H9 (cell line): Measurements from ENCODE around the gene CARD11. TPM values are rescaled to one million over a fixed set of nuclear protein-coding genes. Genes with fewer than 3 reads are reported as not detected.

Source experiments
- DNase-seq: peaks from one replicate; pipeline ENCODE4 v3.0.0-alpha.2; 2017
- H2AFZ ChIP-seq: one replicate; pipeline ENCODE4 v1.6.1; 2013; ENCODE audit warnings: mild to moderate bottlenecking, low read length, control low read depth, moderate library complexity
- H2AK5ac ChIP-seq: 2 replicates; pipeline ENCODE4 v1.6.1; 2013; ENCODE audit warnings: low read length, control low read depth, mixed read lengths; ENCODE audit not compliant: insufficient read length
- H2BK120ac ChIP-seq: one replicate; pipeline ENCODE4 v1.6.1; 2013; ENCODE audit warnings: low read depth, mild to moderate bottlenecking, low read length, control low read depth, inconsistent platforms; ENCODE audit not compliant: poor library complexity, severe bottlenecking
- H2BK12ac ChIP-seq: 2 replicates; pipeline ENCODE4 v1.6.1; 2013; ENCODE audit warnings: low read length, control low read depth, mixed read lengths, low read depth; ENCODE audit not compliant: insufficient read length
- H2BK15ac ChIP-seq: 2 replicates; pipeline ENCODE4 v1.6.1; 2013; ENCODE audit warnings: low read depth, low read length, control low read depth
- H2BK20ac ChIP-seq: one replicate; pipeline ENCODE4 v1.6.1; 2013; ENCODE audit warnings: low read depth, mild to moderate bottlenecking, low read length, control low read depth, inconsistent platforms; ENCODE audit not compliant: poor library complexity, severe bottlenecking
- H2BK5ac ChIP-seq: 2 replicates; pipeline ENCODE4 v1.6.1; 2013; ENCODE audit warnings: low read length, control low read depth, mixed read lengths; ENCODE audit not compliant: insufficient read length
- H3K14ac ChIP-seq: 2 replicates; pipeline ENCODE4 v1.6.1; 2013; ENCODE audit warnings: low read length, control low read depth; ENCODE audit not compliant: insufficient read depth
- H3K18ac ChIP-seq: 2 replicates; pipeline ENCODE4 v1.6.1; 2013; ENCODE audit warnings: low read depth, mild to moderate bottlenecking, mixed read lengths, low read length, control low read depth; ENCODE audit not compliant: insufficient read length
- H3K23ac ChIP-seq: 2 replicates; pipeline ENCODE4 v1.6.1; 2013; ENCODE audit warnings: low read length, control low read depth, mixed read lengths, low read depth; ENCODE audit not compliant: insufficient read length
- H3K23me2 ChIP-seq: 2 replicates; pipeline ENCODE4 v1.6.1; 2013; ENCODE audit warnings: low read depth, mild to moderate bottlenecking, mixed read lengths, low read length, control low read depth; ENCODE audit not compliant: insufficient read length, poor library complexity, severe bottlenecking
- H3K27ac ChIP-seq: 2 replicates; pipeline ENCODE4 v1.5.1; 2013; ENCODE audit warnings: low read length, control low read depth, mixed read lengths, low read depth; ENCODE audit not compliant: insufficient read length
- H3K27me3 ChIP-seq: 2 replicates; pipeline ENCODE4 v1.6.1; 2013; ENCODE audit warnings: low read length, control low read depth, inconsistent platforms; ENCODE audit not compliant: insufficient read depth
- H3K4ac ChIP-seq: 2 replicates; pipeline ENCODE4 v1.6.1; 2013; ENCODE audit warnings: low read depth, mild to moderate bottlenecking, control low read depth, inconsistent platforms, low read length, moderate library complexity
- H3K4me1 ChIP-seq: 2 replicates; pipeline ENCODE4 v1.6.1; 2013; ENCODE audit warnings: low read length, control low read depth, inconsistent platforms; ENCODE audit not compliant: insufficient read depth
- H3K4me2 ChIP-seq: 2 replicates; pipeline ENCODE4 v1.6.1; 2013; ENCODE audit warnings: low read length, control low read depth, mixed read lengths; ENCODE audit not compliant: insufficient read length, insufficient read depth
- H3K56ac ChIP-seq: 2 replicates; pipeline ENCODE4 v1.6.1; 2013; ENCODE audit warnings: low read depth, mild to moderate bottlenecking, mixed read lengths, low read length, control low read depth; ENCODE audit not compliant: insufficient read length
- H3K79me1 ChIP-seq: 2 replicates; pipeline ENCODE4 v1.6.1; 2013; ENCODE audit warnings: low read depth, mild to moderate bottlenecking, moderate library complexity, low read length, control low read depth, inconsistent platforms; ENCODE audit not compliant: insufficient read depth, poor library complexity, severe bottlenecking
- H3K79me2 ChIP-seq: 2 replicates; pipeline ENCODE4 v1.6.1; 2013; ENCODE audit warnings: low read length, control low read depth, inconsistent platforms; ENCODE audit not compliant: insufficient read depth
- H3K9ac ChIP-seq: 2 replicates; pipeline ENCODE4 v1.6.1; 2013; ENCODE audit warnings: low read length, control low read depth, mixed read lengths; ENCODE audit not compliant: insufficient read length; ENCODE audit errors: extremely low read depth
- H3K9me3 ChIP-seq: one replicate; pipeline ENCODE4 v1.6.1; 2013; ENCODE audit warnings: low read depth, low read length, inconsistent platforms; ENCODE audit not compliant: control insufficient read depth
- H3T11ph ChIP-seq: one replicate; pipeline ENCODE4 v1.6.1; 2013; ENCODE audit warnings: mild to moderate bottlenecking, low read length, control low read depth, inconsistent platforms
- H4K20me1 ChIP-seq: one replicate; pipeline ENCODE4 v1.6.1; 2013; ENCODE audit not compliant: control insufficient read depth, insufficient read length, insufficient read depth
- H4K5ac ChIP-seq: 2 replicates; pipeline ENCODE4 v1.6.1; 2013; ENCODE audit warnings: low read depth, mild to moderate bottlenecking, mixed read lengths, low read length, control low read depth; ENCODE audit not compliant: insufficient read length
- H4K8ac ChIP-seq: replicated peaks from 2 replicates; pipeline ENCODE4 v1.6.1; 2013; ENCODE audit warnings: low read length, control low read depth, mixed read lengths, low read depth; ENCODE audit not compliant: insufficient read length
- H4K91ac ChIP-seq: 2 replicates; pipeline ENCODE4 v1.6.1; 2013; ENCODE audit warnings: low read depth, mild to moderate bottlenecking, moderate library complexity, mixed read lengths, low read length, control low read depth; ENCODE audit not compliant: insufficient read length
- H3K27ac Mint-ChIP-seq, 3 experiments: 2 replicates in 2 of 3; 3 replicates in 1 of 3; pipeline ENCODE4 v1.8.0; 2020 to 2021; ENCODE audit warnings: mixed read lengths in 3 of 3, mild to moderate bottlenecking in 1 of 3, moderate library complexity in 1 of 3
- H3K27me3 Mint-ChIP-seq: 2 replicates; pipeline ENCODE4 v1.8.0; 2021; ENCODE audit warnings: low read depth, mild to moderate bottlenecking, moderate library complexity, mixed read lengths
- H3K36me3 Mint-ChIP-seq, 3 experiments: 2 replicates in 2 of 3; 3 replicates in 1 of 3; pipeline ENCODE4 v1.8.0; 2020 to 2021; ENCODE audit warnings: low read depth in 3 of 3, mixed read lengths in 3 of 3; ENCODE audit not compliant: insufficient read depth in 1 of 3
- H3K4me1 Mint-ChIP-seq, 2 experiments: 2 replicates each; pipeline ENCODE4 v1.8.0; 2020; ENCODE audit warnings: mixed read lengths in 2 of 2
- H3K4me3 Mint-ChIP-seq, 2 experiments: 2 replicates in 1 of 2; 3 replicates in 1 of 2; pipeline ENCODE4 v1.8.0; 2020 to 2021; ENCODE audit warnings: mild to moderate bottlenecking in 2 of 2, mixed read lengths in 2 of 2, moderate library complexity in 1 of 2
- H3K9me3 Mint-ChIP-seq, 2 experiments: 2 replicates in 1 of 2; 3 replicates in 1 of 2; pipeline ENCODE4 v1.8.0; 2020; ENCODE audit warnings: mild to moderate bottlenecking in 2 of 2, mixed read lengths in 2 of 2, moderate library complexity in 1 of 2
- CTCF ChIP-seq: fragments of 200-600 bp; sonication (generic); conservative IDR thresholded peaks from 3 replicates; pipeline ENCODE4 v1.8.0; 2021; ENCODE audit warnings: antibody characterized with exemption, mild to moderate bottlenecking
- WGBS: extraction: QIAGEN DNeasy Blood & Tissue Kit; methylation state at CpG from one replicate; pipeline ENCODE4 v1.1.7; 2013; ENCODE audit warnings: missing lambda C conversion rate, low lambda C conversion rate, mixed read lengths; ENCODE audit not compliant: insufficient read length; ENCODE audit errors: extremely low coverage; 5-methylcytosine and 5-hydroxymethylcytosine counted together
- total RNA-seq: library from RNA; stranded (reverse); gene quantifications from 2 replicates; pipeline ENCODE4 v1.2.1, GENCODE V29; 2021

The CARD11 gene
- total RNA-seq, 1 experiment from 2014 or later, result 20.0 TPM

DNA sequence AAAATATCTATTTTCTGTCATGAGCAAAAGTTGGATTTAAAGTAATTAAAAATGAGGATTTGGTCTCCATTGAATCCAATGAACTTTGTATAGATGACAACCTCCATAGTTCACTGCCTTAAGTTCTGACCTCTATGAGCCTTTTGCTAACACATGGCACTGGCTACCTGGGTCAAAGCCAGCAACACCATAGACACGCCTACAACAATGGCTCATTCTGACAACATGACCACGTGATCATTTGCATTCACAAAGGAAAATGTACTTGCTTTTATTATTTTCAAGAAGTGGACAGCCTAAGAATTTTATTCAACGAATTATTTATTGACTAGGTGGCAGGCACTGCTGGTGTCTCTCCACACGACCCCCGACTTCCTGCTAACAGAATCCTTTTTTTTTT, 90.6 kb downstream of the CARD11 start:
- Histone ChIP-seq H3K79me2 (no peaks in the 10 kb centered on the region), H3K4ac (no peak overlapping the region), H3K27ac (no peak overlapping the region), H3K18ac (no peak overlapping the region), H2BK15ac (no peak overlapping the region), H3K79me1 (no peaks in the 10 kb centered on the region), H2AFZ (no peak overlapping the region), H3K4me1 (no peaks in the 10 kb centered on the region), H3K9ac (no peak overlapping the region), H2BK120ac (no peak overlapping the region), H4K20me1 (no peaks in the 10 kb centered on the region), H3K27me3 (no peaks in the 10 kb centered on the region), H3K9me3 (no peaks in the 10 kb centered on the region), H2AK5ac (no peak overlapping the region), H3K23ac (no peak overlapping the region), H4K91ac (no peak overlapping the region), H4K5ac (no peak overlapping the region), H3K4me2 (no peak overlapping the region), H3K23me2 (no peaks in the 10 kb centered on the region), H4K8ac (no peak overlapping the region), H3T11ph (no peak overlapping the region), H2BK20ac (no peak overlapping the region), H2BK12ac (no peak overlapping the region), H3K56ac (no peak overlapping the region), H2BK5ac (no peak overlapping the region), H3K14ac (no peak overlapping the region)
- Mint-ChIP-seq H3K9me3 (peaks cover 22 to 29% of the 10 kb centered on the region in 2 experiments), H3K4me1 (peaks cover 9 to 13% of the 10 kb centered on the region in 2 experiments), H3K27ac (0 out of 7 replicates have a peak overlapping the region, but pooled peaks of 1 of the 3 experiments have one; percentile 40), H3K36me3 (peaks cover 31 to 42% (median 40%) of the 10 kb centered on the region in 3 experiments), H3K27me3 (no peaks in the 10 kb centered on the region), H3K4me3 (no peak overlapping the region)
- no peak for DNase-seq
- WGBS, result no CpG with 5 or more reads among the region's 5 CpGs
- TF ChIP-seq CTCF, result no peak
